HG03060 (cell line): ENCODE results near the gene SNRNP200.

Experiments
- ATAC-seq: cut with Tn5 transposase; IDR thresholded peaks from one replicate; pipeline ENCODE4 v1.9.1; 2021; ENCODE audit warnings: low read depth, moderate number of reproducible peaks; ENCODE audit not compliant: unreplicated experiment

SNRNP200 gene

DNA sequence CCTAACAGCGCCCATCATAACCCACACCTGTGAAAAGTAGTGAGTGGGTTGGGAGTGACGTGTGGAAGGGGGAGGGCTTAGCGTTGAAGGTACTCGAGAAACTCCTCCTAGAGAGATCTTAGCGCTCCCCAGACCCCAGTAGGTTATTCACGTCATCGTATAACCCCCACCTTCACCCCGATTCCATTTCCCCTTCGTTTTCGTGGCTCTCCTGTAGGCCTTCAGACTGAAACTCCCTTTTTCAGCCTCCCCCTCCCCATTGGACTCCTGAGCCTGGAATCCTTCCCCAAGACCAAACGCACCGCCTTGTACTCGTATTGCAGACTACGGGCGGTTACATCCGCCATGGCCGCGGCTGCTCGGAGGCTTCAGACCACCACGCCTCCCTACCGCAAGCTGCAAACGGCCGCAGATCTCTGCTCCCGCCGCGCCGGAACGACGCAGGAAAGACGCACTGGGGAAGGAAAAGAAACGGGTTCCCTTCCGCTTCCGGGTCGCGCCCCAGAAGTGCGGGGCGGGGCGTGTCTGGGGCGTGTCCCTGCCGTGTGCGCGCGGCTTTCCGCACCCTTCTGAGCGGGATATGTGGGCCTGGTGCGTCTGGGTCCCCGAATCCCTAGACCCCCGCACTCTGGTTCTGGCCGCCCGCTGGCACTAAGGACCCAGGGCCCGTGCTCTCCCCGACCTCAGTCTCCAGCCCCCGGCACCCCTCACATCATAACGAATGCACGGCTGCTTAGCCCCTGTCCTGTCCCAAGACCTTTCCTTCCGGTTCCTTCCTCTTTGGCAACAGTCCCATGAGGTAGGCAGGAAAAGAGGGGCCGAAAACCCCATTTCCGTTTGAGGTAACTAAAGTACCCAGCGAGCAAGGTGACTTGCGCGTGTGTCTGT, at the start of gene SNRNP200:
Gene SNRNP200 (minus strand): TSS at position 456 of the 888 bp plus-strand sequence. CDS start 109 bp downstream, at position 347.
- no peak for ATAC-seq

- ATAC-seq = no peak
These were observed 49.1 kb upstream of the SNRNP200 start for GRCh38 chr2:96354492-96354891.

GRCh38 chr2:96353606-96354101, 48.3 kb upstream of the SNRNP200 start:
- no peak for ATAC-seq

DNA sequence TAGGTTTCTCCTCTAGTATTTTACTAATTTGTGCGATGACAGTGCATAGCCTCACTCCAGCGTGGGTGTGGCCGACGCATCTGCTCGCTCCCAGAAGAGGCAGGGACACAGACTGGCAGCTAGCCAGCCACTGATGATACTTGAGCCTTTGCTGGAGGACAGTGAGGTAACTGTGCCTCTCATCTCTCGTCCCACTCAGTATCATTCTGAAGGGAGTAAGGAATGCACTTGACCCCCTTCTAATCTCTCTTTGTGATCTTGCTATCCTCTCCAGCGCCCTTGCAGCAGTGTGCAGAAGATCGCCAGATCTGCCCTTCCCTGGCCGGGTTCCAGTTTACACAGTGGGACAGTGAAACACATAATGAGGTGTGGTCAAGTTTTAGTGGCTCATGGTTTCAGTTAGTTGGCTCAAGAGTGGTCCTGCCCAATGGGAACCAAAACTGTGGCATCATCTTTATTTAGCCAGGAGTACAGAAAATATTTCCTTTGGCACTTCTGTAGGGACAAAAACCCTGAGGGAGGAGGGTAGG, 47.8 kb upstream of the SNRNP200 start:
- ATAC-seq = no peak

DNA sequence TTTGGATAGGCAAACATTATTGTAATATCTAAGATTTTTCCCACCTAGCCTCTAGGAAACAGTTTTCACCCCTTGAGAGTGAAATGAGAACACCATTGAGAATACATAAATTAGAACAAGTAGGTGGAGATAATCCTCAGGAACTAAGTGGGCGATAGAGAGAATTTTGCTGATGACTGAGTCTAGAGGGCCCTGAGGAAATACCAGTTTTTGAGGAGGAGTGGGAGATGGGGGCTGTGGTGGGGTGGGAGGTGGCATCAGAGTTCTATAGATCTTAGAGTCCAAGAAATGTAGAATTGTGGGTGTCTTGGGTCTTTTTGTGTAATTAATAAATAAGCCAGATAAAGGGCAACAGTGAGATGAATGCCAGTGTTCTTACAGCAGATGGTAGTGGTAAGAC, 42.0 kb upstream of the SNRNP200 start:
- ATAC-seq = no peak

- ATAC-seq = no peak
These were observed 40.6 kb upstream of the SNRNP200 start for GRCh38 chr2:96345868-96346462.

- ATAC-seq = no peak
These were observed 40.1 kb upstream of the SNRNP200 start for GRCh38 chr2:96345438-96345837.

- peak; percentile 78 for ATAC-seq
These were observed 38.7 kb upstream of the SNRNP200 start for GRCh38 chr2:96344011-96344410.

- ATAC-seq = no peak
These were observed 36.7 kb upstream of the SNRNP200 start for GRCh38 chr2:96342085-96342484.

DNA sequence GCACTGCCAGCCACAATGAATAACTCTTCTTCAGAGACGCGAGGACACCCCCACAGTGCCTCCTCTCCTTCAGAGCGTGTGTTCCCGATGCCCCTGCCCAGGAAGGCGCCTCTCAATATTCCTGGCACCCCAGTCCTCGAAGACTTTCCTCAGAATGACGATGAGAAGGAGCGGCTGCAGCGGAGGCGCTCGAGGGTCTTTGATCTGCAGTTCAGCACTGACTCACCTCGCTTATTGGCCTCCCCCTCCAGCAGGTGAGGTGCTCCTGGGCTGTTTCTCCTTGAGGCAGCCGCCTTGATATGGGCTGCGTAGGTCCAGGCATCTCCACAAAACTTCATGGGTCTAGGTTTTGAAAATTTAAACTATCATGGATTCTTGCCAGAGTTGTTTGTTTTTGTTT, 36.3 kb upstream of the SNRNP200 start:
- no peak for ATAC-seq

- ATAC-seq = no peak
These were observed 35.4 kb upstream of the SNRNP200 start for GRCh38 chr2:96340493-96341414.

DNA sequence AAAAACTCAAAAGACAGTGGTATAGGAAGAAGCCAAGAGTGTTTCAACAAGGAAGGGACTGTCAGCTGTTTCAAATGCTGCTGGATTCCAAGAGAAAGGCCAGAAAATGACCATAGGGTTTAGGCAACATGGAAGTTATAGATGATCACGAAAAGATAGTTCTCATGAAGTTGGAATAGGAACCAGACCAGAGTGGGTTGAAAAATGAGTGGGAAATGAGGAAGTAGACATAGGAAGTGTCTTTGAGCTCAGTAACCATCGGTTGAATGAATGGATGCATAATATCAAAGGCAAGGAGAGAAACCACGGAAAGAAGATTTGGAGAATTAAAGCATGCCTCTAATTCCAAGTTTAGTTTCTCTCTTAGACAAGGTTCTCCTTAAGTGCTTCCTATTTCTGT, 31.5 kb upstream of the SNRNP200 start:
- ATAC-seq = no peak

DNA sequence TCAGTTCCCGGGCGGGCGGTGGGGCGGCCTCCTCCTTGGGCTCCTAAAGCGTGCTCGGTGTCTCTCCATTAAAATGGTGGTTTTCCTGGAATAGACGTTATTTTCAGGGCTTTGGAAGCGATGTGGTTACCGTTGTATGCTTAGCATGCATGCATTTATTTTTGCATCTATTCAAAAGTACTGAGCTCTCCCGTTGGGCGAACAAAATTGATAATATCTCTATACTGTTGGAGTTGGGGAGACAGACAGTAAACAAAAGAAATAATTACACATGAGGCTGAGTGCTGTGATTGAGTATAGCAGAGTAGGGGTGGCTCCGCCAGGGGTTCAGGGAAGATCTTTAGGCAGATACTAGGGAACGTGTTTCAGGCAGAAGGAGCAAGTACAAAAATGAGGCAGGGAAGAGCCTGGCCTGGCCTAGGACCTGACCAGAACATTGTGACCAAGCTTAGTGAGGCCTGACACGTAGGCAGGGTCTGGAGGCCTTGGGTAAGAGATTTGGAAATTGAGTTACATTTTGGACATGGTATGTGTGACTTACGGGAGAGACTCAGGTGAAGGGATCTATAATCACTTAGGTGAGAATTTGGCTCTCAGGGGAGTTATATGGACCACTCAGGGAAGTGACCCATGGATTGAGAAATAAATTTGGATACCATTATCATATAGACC, 30.9 kb upstream of the SNRNP200 start:
- no peak for ATAC-seq

- ATAC-seq = no peak
These were observed 28.4 kb upstream of the SNRNP200 start for GRCh38 chr2:96333708-96334107.

DNA sequence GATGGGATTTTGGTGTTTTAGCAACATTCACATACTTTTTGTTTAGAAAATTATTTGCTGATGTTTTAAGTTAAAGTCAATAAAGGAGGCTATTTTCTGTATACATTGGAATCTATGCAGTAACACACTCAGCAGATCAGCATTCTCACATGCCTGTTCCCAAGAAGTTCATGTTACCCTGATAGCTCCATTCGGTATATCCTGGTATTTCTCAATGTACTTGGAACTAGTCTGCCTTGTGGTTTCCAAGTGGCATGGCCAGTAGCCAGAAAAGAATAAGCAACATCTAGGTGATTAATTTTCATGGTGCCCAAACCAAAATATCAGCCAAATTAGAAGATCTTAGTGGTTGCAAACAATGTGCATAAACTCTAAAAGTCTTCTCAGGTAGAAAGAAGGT, 25.1 kb upstream of the SNRNP200 start:
- no peak for ATAC-seq

- no peak for ATAC-seq
These were observed 24.5 kb upstream of the SNRNP200 start for GRCh38 chr2:96329874-96330273.

GRCh38 chr2:96329456-96329855, 24.1 kb upstream of the SNRNP200 start:
- ATAC-seq = no peak

GRCh38 chr2:96326990-96327820, 21.9 kb upstream of the SNRNP200 start:
- ATAC-seq = no peak

DNA sequence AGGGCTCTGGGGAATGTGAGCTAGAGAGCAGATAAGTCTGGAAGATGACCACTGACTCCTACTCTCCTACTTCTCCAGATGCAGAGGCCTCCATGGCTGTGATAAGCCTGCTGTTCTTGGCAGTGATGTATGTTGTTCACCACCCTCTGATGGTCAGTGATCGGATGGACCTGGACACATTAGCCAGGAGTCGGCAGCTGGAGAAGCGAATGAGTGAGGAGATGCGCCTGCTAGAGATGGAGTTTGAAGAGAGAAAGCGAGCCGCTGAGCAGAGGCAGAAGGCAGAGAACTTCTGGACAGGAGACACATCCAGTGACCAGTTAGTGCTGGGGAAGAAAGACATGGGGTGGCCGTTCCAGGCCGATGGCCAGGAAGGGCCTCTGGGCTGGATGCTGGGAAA, 21.2 kb upstream of the SNRNP200 start:
- no peak for ATAC-seq
